Lung microvascular endothelial cell (primary cell): Measurements from ENCODE around the gene SLA2. TPM values are rescaled to one million over a fixed set of nuclear protein-coding genes. Genes with fewer than 3 reads are reported as not detected.
A peak's percentile ranks its signal among the peaks of the same experiment; 100 is the strongest.
"Not testable (repeated sequence)": the region's sequence is repeated elsewhere in the genome, so short reads cannot be mapped to it uniquely, and the experiment has no call there.

Experiments used
- DNase-seq, 2 donors: peaks; one replicate each; pipeline versions ENCODE4 v3.0.0 to v3.0.0-alpha.2; 2010; ENCODE audit warnings: low read depth in 2 of 2
- total RNA-seq: library from RNA; depleted of rRNA; stranded (reverse); fragments of >200 nt; gene quantifications from 2 replicates; pipeline ENCODE4 v1.2.1, GENCODE V29; 2014

The SLA2 gene
- not detected in 2 replicates for total RNA-seq

- peak in 1 of 2 donors; percentile 12 for DNase-seq
Measured at GRCh38 chr20:36645998-36646397, at the start of gene SLA2. Gene SLA2, minus strand, starts transcription at chr20:36646196. Its CDS starts 4,861 bp downstream, at chr20:36641335.

- not testable (repeated sequence) for DNase-seq
Measured at GRCh38 chr20:36695467-36695866, 49.5 kb upstream of the SLA2 start.

GRCh38 chr20:36688630-36689029, 42.6 kb upstream of the SLA2 start:
- DNase-seq = no peak

- no peak for DNase-seq
Measured at GRCh38 chr20:36687850-36688249, 41.9 kb upstream of the SLA2 start.

- no peak for DNase-seq
Measured at GRCh38 chr20:36686944-36687343, 40.9 kb upstream of the SLA2 start.

GRCh38 chr20:36686504-36686903, 40.5 kb upstream of the SLA2 start:
- no peak for DNase-seq

GRCh38 chr20:36684747-36685146, 38.8 kb upstream of the SLA2 start:
- DNase-seq = no peak

GRCh38 chr20:36682311-36682710, 36.3 kb upstream of the SLA2 start:
- DNase-seq = no peak

GRCh38 chr20:36677422-36677771, 31.4 kb upstream of the SLA2 start:
- no peak for DNase-seq

GRCh38 chr20:36676701-36677421, 30.9 kb upstream of the SLA2 start:
- no peak for DNase-seq

GRCh38 chr20:36675545-36675944, 29.5 kb upstream of the SLA2 start:
- DNase-seq = not testable (repeated sequence)

- DNase-seq = no peak
Measured at GRCh38 chr20:36672991-36673390, 27.0 kb upstream of the SLA2 start.

GRCh38 chr20:36670665-36671357, 24.8 kb upstream of the SLA2 start:
- DNase-seq = no peak

- DNase-seq = peak; percentile 19 to 52
Measured at GRCh38 chr20:36666181-36666740, 20.3 kb upstream of the SLA2 start.

GRCh38 chr20:36663031-36663430, 17.0 kb upstream of the SLA2 start:
- DNase-seq = no peak

- no peak for DNase-seq
Measured at GRCh38 chr20:36658300-36658699, 12.3 kb upstream of the SLA2 start.

- no peak for DNase-seq
Measured at GRCh38 chr20:36656733-36657132, 10.7 kb upstream of the SLA2 start.

GRCh38 chr20:36655004-36655403, 9.0 kb upstream of the SLA2 start:
- DNase-seq = no peak

GRCh38 chr20:36654506-36654905, 8.5 kb upstream of the SLA2 start:
- DNase-seq = no peak

- no peak for DNase-seq
Measured at GRCh38 chr20:36653456-36653855, 7.5 kb upstream of the SLA2 start.

GRCh38 chr20:36647196-36648121, 1.5 kb upstream of the SLA2 start:
- no peak for DNase-seq

- no peak for DNase-seq
Measured at GRCh38 chr20:36646678-36647077, 682 bp upstream of the SLA2 start.
